Right lobe of liver (tissue), 6 donors: Measurements from ENCODE around the gene MYO7B. TPM values are rescaled to one million over a fixed set of nuclear protein-coding genes. Genes with fewer than 3 reads are reported as not detected.

Experiments
- ATAC-seq, 4 donors: fragments of 200-7000 bp; cut with Tn5 transposase; one replicate each; pipeline ENCODE4 v1.9.1; 2020; ENCODE audit warnings: mild to moderate bottlenecking in 4 of 4, moderate library complexity in 4 of 4
- DNase-seq, 3 donors: peaks; one replicate each; pipeline ENCODE4 v3.0.0-alpha.2; 2020
- H3K27ac ChIP-seq, 3 donors: fragments of 200-600 bp; one replicate each; pipeline ENCODE4 v1.8.0; 2022
- H3K27me3 ChIP-seq, 2 donors: fragments of 200-600 bp; one replicate each; pipeline ENCODE4 v1.8.0; 2022
- H3K36me3 ChIP-seq, 4 donors: fragments of 200-600 bp; sonication (generic) in 1 of 4; one replicate each; pipeline versions ENCODE4 v1.5.1 to v1.8.0; 2017 to 2022; ENCODE audit warnings: control low read depth in 1 of 4
- H3K4me1 ChIP-seq, 4 donors: fragments of 200-600 bp; sonication (generic) in 1 of 4; one replicate each; pipeline versions ENCODE4 v1.5.1 to v1.8.0; 2017 to 2022; ENCODE audit warnings: control low read depth in 1 of 4
- H3K4me3 ChIP-seq, 3 donors: fragments of 200-600 bp; one replicate each; pipeline ENCODE4 v1.8.0; 2022
- H3K9me3 ChIP-seq, 4 donors: fragments of 200-600 bp; sonication (generic) in 1 of 4; one replicate each; pipeline versions ENCODE4 v1.5.1 to v1.8.0; 2017 to 2022; ENCODE audit warnings: control low read depth in 1 of 4
- CTCF ChIP-seq, 4 donors: fragments of 200-600 bp in 3 of 4; fragments of 450-650 bp in 1 of 4; IDR thresholded peaks; one replicate each; pipeline versions ENCODE4 v1.5.1 to v1.8.0; 2016 to 2022; ENCODE audit warnings: antibody characterized with exemption in 4 of 4, mild to moderate bottlenecking in 2 of 4
- POLR2A ChIP-seq: fragments of 450-650 bp; IDR thresholded peaks from one replicate; pipeline ENCODE4 v1.6.1; 2017; ENCODE audit warnings: antibody characterized with exemption, mild to moderate bottlenecking
- whole genome bisulfite sequencing: methylation state at CpG from one replicate; pipeline ENCODE4 v1.1.6; 2018; ENCODE audit warnings: low coverage, low lambda C conversion rate; ENCODE audit not compliant: insufficient coverage; ENCODE audit errors: missing lambda C conversion rate; 5-methylcytosine and 5-hydroxymethylcytosine counted together
- intact Hi-C, 2 donors: fragments of 100-400 bp; cut with DNase I; formaldehyde crosslinking; loops; one replicate each; pipeline versions ENCODE4 v1.11.2 to v1.14.1; 2022
- total RNA-seq, 6 experiments: library from RNA; depleted of rRNA in 2 of 6; stranded (reverse); fragments of >200 nt in 2 of 6; fragmentation: NEBNext Ultra II Directional in 3 of 6; extraction: Animal tissue kit (Norgen Biotek cat#: 25700) in 3 of 6; gene quantifications; one replicate each; pipeline versions ENCODE4 v1.1.0 to v1.2.4, GENCODE V29; 2016 to 2023
- donor health status: DM: no; HTN: yes; CAD: no.
- donor health status: DM: no; HTN: no; CAD: no.
- donor health status: DM: no; HTN: no; CAD: no.
- donor health status: DM: no; HTN: yes; CAD: no.
- donor health status: DM: no; HTN: yes; CAD: no.

The MYO7B gene
- total RNA-seq, 6 experiments from 2014 or later: 0.21 to 2.7 (median 0.37) TPM; not detected in 1

GRCh38 chr2:127644066-127645025, 108.9 kb downstream of the MYO7B start:
- intact Hi-C loops: no loop called here
- H3K27ac ChIP-seq: no peak overlapping the region
- TF ChIP-seq CTCF (IDR thresholded peaks at IDR 0.05) (peak in 1 of 4 donors; percentile 7), POLR2A (no peak)
- DNase-seq: no peak
- no peaks in the 10 kb centered on the region for H3K27me3 ChIP-seq
- H3K4me3 ChIP-seq: no peak overlapping the region
- no CpG with 5 or more reads among the region's 19 CpGs for WGBS
- no peaks in the 10 kb centered on the region for H3K9me3 ChIP-seq
- peaks cover 0 to 13% (median 6%) of the 10 kb centered on the region in 4 donors for H3K4me1 ChIP-seq
- H3K36me3 ChIP-seq: no peaks in the 10 kb centered on the region
- ATAC-seq: no peak

DNA sequence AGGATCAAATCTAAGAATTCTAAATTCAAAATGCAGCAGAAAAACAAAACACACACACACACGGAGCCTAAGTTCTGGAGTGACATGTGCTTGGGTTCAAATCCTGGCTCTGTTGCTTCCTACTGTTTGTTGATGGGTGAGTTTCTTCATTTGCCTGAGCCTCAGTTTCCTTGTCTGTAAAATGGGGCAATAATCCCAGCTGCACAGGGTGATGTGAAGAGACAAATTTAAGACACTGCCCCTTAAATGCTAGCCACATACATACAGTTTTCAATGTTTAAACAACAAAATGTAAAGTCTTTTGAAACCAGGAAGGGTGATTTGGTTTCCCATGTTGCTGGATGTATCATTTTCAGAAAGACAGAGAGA, 109.5 kb downstream of the MYO7B start:
- WGBS: 73% methylated on average over 1 of the region's 1 CpG
- intact Hi-C loops: no loop called here
- ATAC-seq (no peak), DNase-seq (no peak)
- no peak for TF ChIP-seq CTCF (IDR thresholded peaks at IDR 0.05)
- TF ChIP-seq POLR2A: no peak
- Histone ChIP-seq H3K27ac (no peak overlapping the region), H3K9me3 (no peaks in the 10 kb centered on the region), H3K36me3 (no peaks in the 10 kb centered on the region), H3K4me1 (peaks cover 0 to 19% (median 6%) of the 10 kb centered on the region in 4 donors), H3K27me3 (no peaks in the 10 kb centered on the region), H3K4me3 (no peak overlapping the region)

DNA sequence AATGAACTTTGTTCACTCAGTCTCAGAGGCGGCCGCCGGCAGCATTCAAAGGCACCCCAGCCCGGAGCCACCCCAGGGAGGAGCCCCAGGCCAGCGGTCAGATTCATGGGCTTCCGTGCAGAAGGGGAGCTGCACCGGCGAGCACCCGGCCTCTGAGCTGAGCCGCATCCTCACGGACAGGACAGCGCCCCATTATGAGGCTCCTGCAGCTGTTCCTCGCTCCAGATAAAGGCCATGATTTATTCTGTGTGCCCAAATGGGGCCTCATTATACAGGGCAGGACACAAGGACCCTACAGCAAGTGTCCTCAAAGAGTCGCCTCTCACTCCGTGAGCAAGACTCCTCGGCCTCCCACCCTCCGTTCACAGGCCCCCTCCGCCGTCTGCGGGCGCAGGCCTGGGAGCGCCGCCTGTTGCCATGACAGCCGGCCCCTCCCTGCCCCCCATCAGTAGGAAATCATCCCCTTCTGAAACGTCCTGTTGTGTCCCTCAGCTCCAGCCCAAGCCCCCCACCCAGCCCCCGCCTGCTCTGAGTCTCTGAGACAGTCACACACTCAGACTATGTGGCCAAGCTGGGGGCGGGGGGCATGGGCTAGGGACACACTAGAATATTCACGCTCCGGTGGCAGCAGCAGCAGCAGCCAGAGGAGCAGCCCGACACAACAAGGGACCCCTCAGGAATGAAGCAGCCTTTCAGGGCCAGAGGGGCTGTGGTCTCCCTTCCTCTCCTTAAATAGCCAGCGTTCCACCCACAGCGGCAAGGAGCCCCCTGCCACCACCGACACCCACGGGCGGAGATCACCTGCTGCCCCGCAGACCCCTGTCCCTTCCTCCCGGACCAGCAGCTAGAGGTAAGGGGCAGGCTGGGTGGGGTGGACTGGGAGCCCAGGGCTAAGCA, 110.2 kb downstream of the MYO7B start, which contains the start of gene GPR17:
Gene GPR17, plus strand, starts transcription at position 759 of the 897 bp plus-strand sequence. CDS start 4,583 bp downstream, outside the sequence.
- Histone ChIP-seq H3K9me3 (no peaks in the 10 kb centered on the region), H3K27me3 (no peaks in the 10 kb centered on the region), H3K27ac (no peak within 1 kb of the TSS), H3K36me3 (no peaks in the 10 kb centered on the region), H3K4me3 (no peak within 1 kb of the TSS), H3K4me1 (peaks cover 0 to 18% (median 5%) of the 10 kb centered on the region in 4 donors)
- TF ChIP-seq CTCF (IDR thresholded peaks at IDR 0.05): no peak
- TF ChIP-seq POLR2A: no peak
- ATAC-seq: no peak
- 80% methylated on average over 11 of the region's 37 CpGs for WGBS
- intact Hi-C loops: no loop called here
- DNase-seq: peak in 1 of 3 donors; percentile 45

GRCh38 chr2:127646487-127647241, 111.2 kb downstream of the MYO7B start:
- no peaks in the 10 kb centered on the region for H3K27me3 ChIP-seq
- H3K9me3 ChIP-seq: no peaks in the 10 kb centered on the region
- no peak for TF ChIP-seq POLR2A
- TF ChIP-seq CTCF (IDR thresholded peaks at IDR 0.05): no peak
- intact Hi-C loops: no loop called here
- peak in 1 of 3 donors; percentile 46 for DNase-seq
- no peak overlapping the region for H3K4me3 ChIP-seq
- no peaks in the 10 kb centered on the region for H3K36me3 ChIP-seq
- peaks cover 0 to 10% (median 2%) of the 10 kb centered on the region in 4 donors for H3K4me1 ChIP-seq
- 59% methylated on average over 4 of the region's 24 CpGs for WGBS
- ATAC-seq: no peak
- no peak overlapping the region for H3K27ac ChIP-seq
